Activated CD4-positive, alpha-beta memory T cell treated with anti-CD3 and anti-CD28 coated beads, Interleukin-2, amount 10 ng/mL, durations not matched to agents 7 days and 5 days (primary cell): Measurements from ENCODE around the gene NXPE2. TPM values are rescaled to one million over a fixed set of nuclear protein-coding genes. Genes with fewer than 3 reads are reported as not detected.
"Not testable (repeated sequence)": the region's sequence is repeated elsewhere in the genome, so short reads cannot be mapped to it uniquely, and the experiment has no call there.

Experiments
- CTCF ChIA-PET: fragments of 350-600 bp; sonication (Branson Sonifier 250); formaldehyde crosslinking; loops from one replicate; lab custom pipeline; 2021; ENCODE audit warnings: antibody characterized with exemption, inconsistent platforms; lab: Charles Lee
- POLR2A ChIA-PET: fragments of 350-600 bp; sonication (Branson Sonifier 250); formaldehyde crosslinking; loops from one replicate; lab custom pipeline; 2021; ENCODE audit warnings: antibody characterized with exemption; lab: Charles Lee
- DNase-seq: peaks from one replicate; pipeline ENCODE4 v3.0.0-alpha.2; 2020
- H3K27ac Mint-ChIP-seq: one replicate; pipeline ENCODE4 v1.8.0; 2021; ENCODE audit warnings: mild to moderate bottlenecking, mixed read lengths
- H3K27me3 Mint-ChIP-seq: one replicate; pipeline ENCODE4 v1.8.0; 2021; ENCODE audit warnings: mixed read lengths
- H3K36me3 Mint-ChIP-seq: one replicate; pipeline ENCODE4 v1.8.0; 2021; ENCODE audit warnings: low read depth, mixed read lengths
- H3K4me1 Mint-ChIP-seq: one replicate; pipeline ENCODE4 v1.8.0; 2021; ENCODE audit warnings: mixed read lengths
- H3K4me3 Mint-ChIP-seq: one replicate; pipeline ENCODE4 v1.8.0; 2021; ENCODE audit warnings: mild to moderate bottlenecking, mixed read lengths
- H3K9me3 Mint-ChIP-seq: one replicate; pipeline ENCODE4 v1.8.0; 2021; ENCODE audit warnings: mixed read lengths
- total RNA-seq, 2 experiments: library from RNA; stranded (reverse); gene quantifications; one replicate each; pipeline ENCODE4 v1.2.3, GENCODE V29; 2021

The NXPE2 gene
- not detected for total RNA-seq

GRCh38 chr11:114678125-114679036, at the start of gene NXPE2:
Gene NXPE2, plus strand, starts transcription at chr11:114678527. Its CDS starts 49 bp downstream, at chr11:114678576.
- no peak within 1 kb of the TSS for H3K4me3 Mint-ChIP-seq
- no peaks in the 10 kb centered on the region for H3K27me3 Mint-ChIP-seq
- ChIA-PET POLR2A (no interaction called here), CTCF (no interaction called here)
- peaks cover 2% of the 10 kb centered on the region for H3K9me3 Mint-ChIP-seq
- H3K4me1 Mint-ChIP-seq, result no peaks in the 10 kb centered on the region
- no peaks in the 10 kb centered on the region for H3K36me3 Mint-ChIP-seq
- no peak within 1 kb of the TSS for H3K27ac Mint-ChIP-seq
- DNase-seq, result no peak

DNA sequence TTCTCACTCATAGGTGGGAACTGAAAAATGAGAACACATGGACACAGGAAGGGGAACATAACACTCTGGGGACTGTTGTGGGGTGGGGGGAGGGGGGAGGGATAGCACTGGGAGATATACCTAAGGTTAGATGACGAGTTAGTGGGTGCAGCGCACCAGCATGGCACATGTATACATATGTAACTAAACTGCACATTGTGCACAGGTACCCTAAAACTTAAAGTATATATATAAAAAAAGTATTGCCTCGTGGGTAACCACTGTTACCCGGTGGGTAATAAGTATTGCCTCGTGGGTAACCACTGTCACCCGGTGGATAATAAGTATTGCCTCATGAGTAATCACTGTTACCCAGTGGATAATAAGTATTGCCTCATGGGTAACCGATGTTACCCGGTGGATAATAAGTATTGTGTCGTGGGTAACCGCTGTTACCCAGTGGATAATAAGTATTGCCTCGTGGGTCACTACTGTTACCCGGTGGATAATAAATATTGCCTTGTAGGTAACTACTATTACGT, 46.8 kb upstream of the NXPE2 start:
- H3K4me3 Mint-ChIP-seq, CTCF ChIA-PET, H3K9me3 Mint-ChIP-seq, POLR2A ChIA-PET, H3K27me3 Mint-ChIP-seq, H3K36me3 Mint-ChIP-seq, H3K4me1 Mint-ChIP-seq, H3K27ac Mint-ChIP-seq: not testable (repeated sequence)
- peak; percentile 28 for DNase-seq

DNA sequence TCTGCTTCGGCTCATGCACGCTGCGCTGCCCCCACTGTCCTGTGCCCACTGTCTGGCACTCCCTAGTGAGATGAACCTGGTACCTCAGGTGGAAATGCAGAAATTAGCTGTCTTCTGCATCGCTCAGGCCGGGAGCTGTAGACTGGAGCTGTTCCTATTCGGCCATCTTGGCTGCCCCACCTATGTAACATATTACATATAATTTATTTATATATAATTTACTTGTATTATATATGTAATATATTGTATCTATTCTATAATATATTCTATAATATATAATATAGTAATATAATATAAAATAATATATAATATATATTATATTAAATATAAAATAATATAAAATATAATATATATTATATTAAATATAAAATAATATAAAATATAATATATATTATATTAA, 38.9 kb upstream of the NXPE2 start:
- H3K27me3 Mint-ChIP-seq, H3K9me3 Mint-ChIP-seq, H3K4me1 Mint-ChIP-seq, H3K27ac Mint-ChIP-seq, H3K4me3 Mint-ChIP-seq, H3K36me3 Mint-ChIP-seq, DNase-seq, CTCF ChIA-PET, POLR2A ChIA-PET: not testable (repeated sequence)

- no peak for DNase-seq
- Mint-ChIP-seq H3K36me3 (no peaks in the 10 kb centered on the region), H3K9me3 (no peaks in the 10 kb centered on the region), H3K4me3 (no peak overlapping the region), H3K27me3 (no peaks in the 10 kb centered on the region), H3K4me1 (no peaks in the 10 kb centered on the region), H3K27ac (no peak overlapping the region)
- ChIA-PET CTCF (no interaction called here), POLR2A (no interaction called here)
Observed at GRCh38 chr11:114650661-114651060, 27.7 kb upstream of the NXPE2 start.

- ChIA-PET POLR2A (no interaction called here), CTCF (no interaction called here)
- Mint-ChIP-seq H3K27me3 (no peaks in the 10 kb centered on the region), H3K4me1 (no peaks in the 10 kb centered on the region), H3K9me3 (no peaks in the 10 kb centered on the region), H3K36me3 (no peaks in the 10 kb centered on the region), H3K4me3 (no peak overlapping the region), H3K27ac (no peak overlapping the region)
- DNase-seq, result no peak
Observed at GRCh38 chr11:114651145-114651718, 27.1 kb upstream of the NXPE2 start.

- Mint-ChIP-seq H3K27ac (no peak overlapping the region), H3K27me3 (no peaks in the 10 kb centered on the region), H3K4me1 (no peaks in the 10 kb centered on the region), H3K9me3 (no peaks in the 10 kb centered on the region), H3K4me3 (no peak overlapping the region), H3K36me3 (no peaks in the 10 kb centered on the region)
- CTCF ChIA-PET, result no interaction called here
- POLR2A ChIA-PET, result no interaction called here
- DNase-seq, result no peak
Observed at GRCh38 chr11:114653148-114653547, 25.2 kb upstream of the NXPE2 start.

DNA sequence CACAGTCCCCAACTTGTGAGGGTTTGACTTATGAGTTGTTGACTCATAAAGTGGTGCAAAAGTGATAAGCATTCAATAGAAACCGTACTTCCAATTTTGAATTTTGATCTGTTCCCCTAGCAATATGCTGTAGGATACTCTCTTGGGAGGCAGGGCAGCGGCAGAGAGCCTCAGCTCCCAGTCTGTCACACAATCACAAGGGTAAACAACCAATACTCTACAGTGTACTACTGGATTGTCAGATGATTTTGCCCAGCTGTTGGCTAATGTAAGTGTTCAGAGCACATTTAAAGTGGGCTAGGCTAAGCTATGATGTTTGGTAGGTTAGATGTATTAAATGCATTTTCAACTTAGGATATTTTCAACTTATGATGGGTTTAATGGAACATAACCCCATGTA, 13.7 kb upstream of the NXPE2 start:
- CTCF ChIA-PET, result no interaction called here
- POLR2A ChIA-PET, result no interaction called here

DNA sequence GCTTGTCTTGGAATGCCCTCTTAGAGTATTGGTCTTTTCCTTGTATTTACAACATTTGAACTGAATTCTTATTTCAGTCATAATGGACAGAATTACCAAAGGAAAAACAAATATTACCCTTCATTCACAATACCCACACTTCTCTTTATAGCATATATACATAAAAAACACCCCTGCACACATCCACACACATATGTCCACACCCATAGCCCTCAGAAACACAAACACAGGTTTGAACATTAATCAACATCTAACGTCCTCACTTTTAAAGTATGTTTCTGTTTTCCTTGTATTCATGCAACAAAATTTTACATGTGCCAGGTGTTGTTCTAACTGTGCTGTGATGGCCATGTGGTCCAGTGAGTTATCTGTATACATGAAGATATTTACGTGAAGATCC, 11.6 kb upstream of the NXPE2 start:
- Mint-ChIP-seq H3K36me3 (no peaks in the 10 kb centered on the region), H3K27me3 (no peaks in the 10 kb centered on the region), H3K4me3 (no peak overlapping the region), H3K27ac (no peak overlapping the region), H3K4me1 (no peaks in the 10 kb centered on the region), H3K9me3 (no peaks in the 10 kb centered on the region)
- ChIA-PET POLR2A (no interaction called here), CTCF (no interaction called here)
- DNase-seq, result no peak

More for the DNA sequence above, 13.7 kb upstream of the NXPE2 start:
- Mint-ChIP-seq H3K36me3 (no peaks in the 10 kb centered on the region), H3K27me3 (no peaks in the 10 kb centered on the region), H3K9me3 (no peaks in the 10 kb centered on the region), H3K27ac (no peak overlapping the region), H3K4me1 (no peaks in the 10 kb centered on the region), H3K4me3 (no peak overlapping the region)
- no peak for DNase-seq

DNA sequence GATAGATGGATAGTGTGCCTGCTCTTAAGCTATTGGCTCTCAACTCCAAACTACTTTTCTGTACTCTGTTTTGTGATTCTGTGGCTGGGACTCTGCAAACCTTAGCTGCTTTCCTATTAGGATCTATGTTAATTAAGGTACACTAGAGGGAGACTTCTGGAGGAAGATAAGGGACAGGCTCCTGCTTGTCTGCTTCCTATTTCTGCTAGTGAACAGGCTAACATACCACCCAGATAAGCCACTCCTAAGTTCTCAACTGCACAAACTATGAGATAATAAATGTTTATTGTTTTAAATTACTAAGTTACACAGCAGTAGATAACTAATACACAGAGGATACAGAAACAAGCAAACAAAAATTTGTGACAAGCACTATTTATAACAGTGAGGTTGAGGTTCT, 10.2 kb upstream of the NXPE2 start:
- CTCF ChIA-PET, result no interaction called here
- H3K36me3 Mint-ChIP-seq, result no peaks in the 10 kb centered on the region
- no peaks in the 10 kb centered on the region for H3K27me3 Mint-ChIP-seq
- H3K27ac Mint-ChIP-seq, result no peak overlapping the region
- POLR2A ChIA-PET, result no interaction called here
- no peak overlapping the region for H3K4me3 Mint-ChIP-seq
- no peaks in the 10 kb centered on the region for H3K9me3 Mint-ChIP-seq
- H3K4me1 Mint-ChIP-seq, result no peaks in the 10 kb centered on the region
- DNase-seq, result no peak

DNA sequence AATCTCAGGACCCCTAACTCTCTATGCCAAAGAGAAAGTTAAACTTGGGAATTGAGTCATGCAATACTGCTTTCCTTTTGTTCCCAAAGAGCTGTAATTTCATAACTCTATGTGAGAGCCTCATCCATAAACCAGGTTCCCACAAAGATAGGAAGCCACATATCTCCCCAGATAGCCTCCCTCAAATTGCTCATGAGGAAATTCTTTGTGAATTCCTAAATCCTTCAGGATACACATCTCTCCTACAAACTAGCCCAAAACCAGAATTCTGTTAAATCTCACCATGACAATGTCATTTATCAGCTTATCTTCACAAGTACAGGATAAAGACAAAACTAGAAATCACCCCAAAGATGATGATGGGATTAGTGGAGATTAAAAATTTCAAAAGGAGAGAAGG, 4.7 kb upstream of the NXPE2 start:
- Mint-ChIP-seq H3K4me1 (no peaks in the 10 kb centered on the region), H3K27ac (no peak overlapping the region), H3K36me3 (no peaks in the 10 kb centered on the region), H3K9me3 (no peaks in the 10 kb centered on the region), H3K4me3 (no peak overlapping the region), H3K27me3 (no peaks in the 10 kb centered on the region)
- CTCF ChIA-PET, result no interaction called here
- POLR2A ChIA-PET, result no interaction called here
- DNase-seq, result no peak

- H3K36me3 Mint-ChIP-seq, result no peaks in the 10 kb centered on the region
- H3K9me3 Mint-ChIP-seq, result peaks cover 6% of the 10 kb centered on the region
- no peaks in the 10 kb centered on the region for H3K4me1 Mint-ChIP-seq
- H3K27ac Mint-ChIP-seq, result no peak overlapping the region
- ChIA-PET POLR2A (no interaction called here), CTCF (no interaction called here)
- H3K27me3 Mint-ChIP-seq, result no peaks in the 10 kb centered on the region
- no peak for DNase-seq
- no peak overlapping the region for H3K4me3 Mint-ChIP-seq
Observed at GRCh38 chr11:114679505-114679904, 1.2 kb downstream of the NXPE2 start.

- Mint-ChIP-seq H3K4me3 (no peak overlapping the region), H3K27ac (no peak overlapping the region), H3K27me3 (no peaks in the 10 kb centered on the region), H3K9me3 (peaks cover 6% of the 10 kb centered on the region), H3K36me3 (no peaks in the 10 kb centered on the region), H3K4me1 (no peaks in the 10 kb centered on the region)
- POLR2A ChIA-PET, result no interaction called here
- DNase-seq, result no peak
- CTCF ChIA-PET, result no interaction called here
Observed at GRCh38 chr11:114683007-114683406, 4.7 kb downstream of the NXPE2 start.

- POLR2A ChIA-PET, result no interaction called here
- H3K4me3 Mint-ChIP-seq, result no peak overlapping the region
- no peaks in the 10 kb centered on the region for H3K4me1 Mint-ChIP-seq
- H3K27ac Mint-ChIP-seq, result no peak overlapping the region
- no peak for DNase-seq
- no peaks in the 10 kb centered on the region for H3K27me3 Mint-ChIP-seq
- CTCF ChIA-PET, result no interaction called here
- no peaks in the 10 kb centered on the region for H3K36me3 Mint-ChIP-seq
- H3K9me3 Mint-ChIP-seq, result peaks cover 6% of the 10 kb centered on the region
Observed at GRCh38 chr11:114684636-114685035, 6.3 kb downstream of the NXPE2 start.

- no peak for DNase-seq
- Mint-ChIP-seq H3K4me3 (no peak overlapping the region), H3K9me3 (peaks cover 6% of the 10 kb centered on the region), H3K27ac (no peak overlapping the region), H3K27me3 (no peaks in the 10 kb centered on the region), H3K4me1 (no peaks in the 10 kb centered on the region), H3K36me3 (no peaks in the 10 kb centered on the region)
- CTCF ChIA-PET, result no interaction called here
- POLR2A ChIA-PET, result no interaction called here
Observed at GRCh38 chr11:114685097-114685496, 6.8 kb downstream of the NXPE2 start.
